MCF 10A (cell line): ENCODE data around the gene CAVIN2. TPM values are rescaled to one million over a fixed set of nuclear protein-coding genes. Genes with fewer than 3 reads are reported as not detected.

Experiments
- BruUV-seq: library from RNA; stranded (reverse); fragments of 400-500 nt; replicated peaks from 2 replicates; lab custom pipeline; 2021; lab: Mats Ljungman, UMichigan
- CTCF ChIA-PET: fragments of 300-600 bp; sonication (Branson Sonifier 250); formaldehyde crosslinking; extraction: SDS; loops from one replicate; lab custom pipeline; 2021; ENCODE audit warnings: antibody characterized with exemption, inconsistent platforms; lab: Yijun Ruan, JAX
- POLR2A ChIA-PET: fragments of 300-600, 350-650 bp; sonication (Branson Sonifier 250); formaldehyde crosslinking; extraction: SDS; loops from one replicate; lab custom pipeline; 2020; ENCODE audit warnings: antibody characterized with exemption, inconsistent platforms; lab: Yijun Ruan, JAX
- DNase-seq: peaks from one replicate; pipeline ENCODE4 v3.0.0-alpha.2; 2018; ENCODE audit not compliant: unreplicated experiment
- H3K27ac Mint-ChIP-seq: one replicate; pipeline ENCODE4 v1.8.0; 2022; ENCODE audit warnings: mild to moderate bottlenecking, low read depth, mixed read lengths; ENCODE audit not compliant: unreplicated experiment
- H3K27me3 Mint-ChIP-seq: one replicate; pipeline ENCODE4 v1.8.0; 2022; ENCODE audit warnings: mixed read lengths; ENCODE audit not compliant: insufficient read depth, unreplicated experiment
- H3K36me3 Mint-ChIP-seq: one replicate; pipeline ENCODE4 v1.8.0; 2022; ENCODE audit warnings: mild to moderate bottlenecking, moderate library complexity, mixed read lengths; ENCODE audit not compliant: insufficient read depth, unreplicated experiment
- H3K4me1 Mint-ChIP-seq: one replicate; pipeline ENCODE4 v1.8.0; 2022; ENCODE audit warnings: mixed read lengths; ENCODE audit not compliant: insufficient read depth, unreplicated experiment
- H3K4me3 Mint-ChIP-seq: one replicate; pipeline ENCODE4 v1.8.0; 2022; ENCODE audit warnings: mild to moderate bottlenecking, moderate library complexity, mixed read lengths; ENCODE audit not compliant: unreplicated experiment
- H3K9me3 Mint-ChIP-seq: one replicate; pipeline ENCODE4 v1.8.0; 2022; ENCODE audit warnings: mixed read lengths; ENCODE audit not compliant: unreplicated experiment
- intact Hi-C: fragments of 100-400 bp; cut with micrococcal nuclease; formaldehyde crosslinking; loops from 2 replicates; pipeline ENCODE4 v1.14.1; 2022
- total RNA-seq: library from RNA; stranded (reverse); gene quantifications from 2 replicates; pipeline ENCODE4 v1.2.3, GENCODE V29; 2022
- TF ChIP-seq, protein P1 (sequence below): fragments of 200-600 bp; IDR thresholded peaks from one replicate; pipeline ENCODE4 v1.8.0; 2022; ENCODE audit warnings: antibody characterized with exemption, mild to moderate bottlenecking; ENCODE audit not compliant: unreplicated experiment

Gene CAVIN2
- total RNA-seq, 1 experiment from 2014 or later = 16.4 TPM

DNA sequence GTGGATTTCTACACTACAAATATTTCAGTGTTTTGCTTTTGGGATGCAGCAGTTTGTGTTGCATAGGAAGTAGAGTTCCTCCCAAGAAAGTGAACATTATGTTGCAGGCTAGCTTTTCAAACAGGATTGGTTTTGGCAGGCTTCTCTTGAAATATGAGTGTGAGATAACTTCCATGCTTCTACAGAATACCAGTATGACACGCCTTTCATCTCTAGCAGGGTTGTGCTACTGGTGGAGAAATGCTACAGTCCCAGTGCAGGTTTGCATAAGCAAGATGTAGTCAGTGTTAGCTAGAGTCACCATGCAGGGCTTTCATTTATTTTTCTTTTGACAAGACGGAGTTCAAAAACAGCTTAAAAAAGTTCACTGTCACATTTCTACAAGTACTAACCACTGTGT is 17.1 kb upstream of the CAVIN2 start:
- ChIA-PET CTCF (interaction anchor here (1.2 to 2.1 kb wide), 3 partner anchors 13 to 298 kb away, joined by 3 to 6 read pairs (median 4); partner anchors contain the start of gene CAVIN2), POLR2A (interaction anchor here (0.7 to 10.7 kb wide), 4 partner anchors 9 to 177 kb away, joined by 3 to 110 read pairs (median 30); partner anchors contain the start of gene CAVIN2)
- peak overlapping the region; percentile 85 for H3K27ac Mint-ChIP-seq
- TF ChIP-seq, protein P1, sequence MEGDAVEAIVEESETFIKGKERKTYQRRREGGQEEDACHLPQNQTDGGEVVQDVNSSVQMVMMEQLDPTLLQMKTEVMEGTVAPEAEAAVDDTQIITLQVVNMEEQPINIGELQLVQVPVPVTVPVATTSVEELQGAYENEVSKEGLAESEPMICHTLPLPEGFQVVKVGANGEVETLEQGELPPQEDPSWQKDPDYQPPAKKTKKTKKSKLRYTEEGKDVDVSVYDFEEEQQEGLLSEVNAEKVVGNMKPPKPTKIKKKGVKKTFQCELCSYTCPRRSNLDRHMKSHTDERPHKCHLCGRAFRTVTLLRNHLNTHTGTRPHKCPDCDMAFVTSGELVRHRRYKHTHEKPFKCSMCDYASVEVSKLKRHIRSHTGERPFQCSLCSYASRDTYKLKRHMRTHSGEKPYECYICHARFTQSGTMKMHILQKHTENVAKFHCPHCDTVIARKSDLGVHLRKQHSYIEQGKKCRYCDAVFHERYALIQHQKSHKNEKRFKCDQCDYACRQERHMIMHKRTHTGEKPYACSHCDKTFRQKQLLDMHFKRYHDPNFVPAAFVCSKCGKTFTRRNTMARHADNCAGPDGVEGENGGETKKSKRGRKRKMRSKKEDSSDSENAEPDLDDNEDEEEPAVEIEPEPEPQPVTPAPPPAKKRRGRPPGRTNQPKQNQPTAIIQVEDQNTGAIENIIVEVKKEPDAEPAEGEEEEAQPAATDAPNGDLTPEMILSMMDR = no peak
- H3K27me3 Mint-ChIP-seq = no peaks in the 10 kb centered on the region
- intact Hi-C loops = no loop called here
- H3K36me3 Mint-ChIP-seq = no peaks in the 10 kb centered on the region
- no peak overlapping the region for H3K4me3 Mint-ChIP-seq
- peaks cover 6% of the 10 kb centered on the region for H3K9me3 Mint-ChIP-seq
- H3K4me1 Mint-ChIP-seq = peaks cover 57% of the 10 kb centered on the region
- DNase-seq = peak; percentile 39
- no TSS peak for BruUV-seq

DNA sequence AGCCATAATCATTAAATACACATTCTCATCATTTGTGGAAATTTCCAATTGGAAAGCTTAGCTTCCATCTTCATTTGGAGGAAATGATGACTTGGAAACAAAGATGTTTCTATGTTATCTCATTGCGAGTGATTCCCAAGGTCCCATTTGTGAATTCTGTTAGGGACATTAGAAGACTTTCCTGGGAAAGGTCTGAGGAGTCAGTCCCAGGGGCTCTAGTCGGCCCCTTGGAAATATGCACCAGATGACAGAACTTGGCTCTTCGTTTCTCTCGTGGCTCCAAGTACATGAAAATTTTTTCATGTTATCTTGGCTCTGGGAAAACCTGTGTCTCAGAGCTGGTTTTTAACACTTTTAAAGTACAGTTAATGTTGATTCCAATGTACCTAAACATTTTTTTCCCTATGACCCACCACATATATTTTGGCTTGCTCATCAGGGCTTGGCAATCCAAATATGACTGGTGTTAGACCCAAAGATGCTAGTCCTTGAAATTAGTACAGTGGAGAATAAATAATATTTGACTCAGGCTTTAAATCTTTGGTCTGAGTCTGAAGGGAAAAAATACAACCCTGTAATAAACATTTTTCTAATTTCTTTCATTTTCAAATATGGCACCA is 15.4 kb upstream of the CAVIN2 start:
- DNase-seq = no peak
- ChIA-PET POLR2A (interaction anchor here (1.1 to 2.8 kb wide), 4 partner anchors 10 to 35 kb away, joined by 3 to 27 read pairs (median 4); partner anchors contain the start of gene CAVIN2), CTCF (interaction anchor here (0.6 to 2.4 kb wide), 4 partner anchors 8 to 309 kb away, joined by 3 to 14 read pairs (median 3); no protein-coding TSS in a partner anchor)
- BruUV-seq = no TSS peak
- Mint-ChIP-seq H3K4me3 (no peak overlapping the region), H3K27me3 (no peaks in the 10 kb centered on the region), H3K36me3 (no peaks in the 10 kb centered on the region), H3K27ac (peak overlapping the region; percentile 67), H3K4me1 (peaks cover 49% of the 10 kb centered on the region), H3K9me3 (peaks cover 6% of the 10 kb centered on the region)
- TF ChIP-seq, protein P1 = no peak
- intact Hi-C loops = no loop called here

DNA sequence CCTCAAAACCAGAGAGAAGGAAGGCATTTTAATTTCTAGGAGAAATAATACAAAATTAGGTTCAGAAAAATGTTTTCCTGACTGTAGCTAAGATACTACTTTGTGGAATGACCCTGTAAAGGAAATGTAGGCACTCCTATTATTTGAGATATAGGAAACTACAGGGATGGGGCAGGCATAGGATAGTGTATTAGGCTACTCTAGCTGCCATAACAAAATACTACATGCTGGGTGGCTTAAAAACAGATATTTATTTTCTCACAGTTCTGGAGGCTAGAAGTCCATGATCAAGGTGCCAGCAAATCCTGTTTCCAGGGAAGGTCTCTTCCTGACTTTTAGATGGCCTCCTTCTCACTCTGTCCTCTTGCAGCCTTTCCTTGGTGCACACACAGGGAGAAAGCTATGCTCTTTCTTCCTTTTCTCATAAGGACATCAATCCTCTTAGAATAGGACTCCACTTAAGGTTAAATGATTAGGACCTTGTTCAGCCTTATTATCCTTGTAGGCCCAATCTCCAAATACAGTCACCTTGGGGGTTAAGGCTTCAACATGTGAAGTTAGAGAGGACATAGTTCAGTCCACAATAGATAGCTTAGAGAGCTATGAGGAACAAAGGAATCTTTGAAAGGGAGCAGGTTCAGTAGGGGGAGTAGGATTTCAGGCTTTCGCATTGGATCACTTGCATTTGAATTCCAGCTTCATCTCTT is 14.0 kb upstream of the CAVIN2 start:
- Mint-ChIP-seq H3K27me3 (no peaks in the 10 kb centered on the region), H3K36me3 (no peaks in the 10 kb centered on the region), H3K27ac (peak overlapping the region; percentile 67), H3K9me3 (peaks cover 6% of the 10 kb centered on the region), H3K4me1 (peaks cover 36% of the 10 kb centered on the region), H3K4me3 (no peak overlapping the region)
- intact Hi-C loops = no loop called here
- ChIA-PET POLR2A (interaction anchor here (1.2 to 2.8 kb wide), 3 partner anchors 8 to 14 kb away, joined by 3 to 27 read pairs (median 5); partner anchors contain the start of gene CAVIN2), CTCF (interaction anchor here (0.7 to 2.4 kb wide), 6 partner anchors 10 to 301 kb away, joined by 3 to 14 read pairs (median 3); no protein-coding TSS in a partner anchor)
- TF ChIP-seq, protein P1 = no peak
- no peak for DNase-seq
- no TSS peak for BruUV-seq

DNA sequence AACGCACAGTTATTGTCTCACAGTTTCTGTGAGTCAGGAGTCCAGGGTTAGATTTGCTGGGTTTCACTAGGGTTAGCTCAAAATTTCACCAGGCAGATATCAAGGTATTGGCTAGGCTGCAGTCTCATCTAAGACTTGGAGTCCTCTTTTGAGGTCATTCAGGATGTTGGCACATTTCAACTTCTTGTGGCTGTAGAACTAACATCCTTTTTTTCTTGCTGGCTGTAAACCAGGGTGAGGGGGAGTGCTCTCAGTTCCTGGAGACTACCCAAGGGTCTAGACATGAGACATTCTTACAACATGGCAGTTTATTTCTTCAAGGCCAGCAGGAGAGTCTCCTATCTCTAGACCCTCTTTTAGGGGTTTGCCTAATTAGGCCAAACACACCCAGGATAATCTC is 12.8 kb upstream of the CAVIN2 start:
- Mint-ChIP-seq H3K4me3 (no peak overlapping the region), H3K36me3 (no peaks in the 10 kb centered on the region), H3K4me1 (peaks cover 33% of the 10 kb centered on the region), H3K27ac (no peak overlapping the region), H3K27me3 (no peaks in the 10 kb centered on the region), H3K9me3 (peaks cover 6% of the 10 kb centered on the region)
- no peak for DNase-seq
- ChIA-PET POLR2A (interaction anchor here (1.6 to 2.7 kb wide), 2 partner anchors 10 to 12 kb away, joined by 5 to 24 read pairs; partner anchors contain the start of gene CAVIN2), CTCF (interaction anchor here (0.6 to 1.2 kb wide), 2 partner anchors 13 to 112 kb away, joined by 3 to 4 read pairs; no protein-coding TSS in a partner anchor)
- TF ChIP-seq, protein P1 = no peak
- no TSS peak for BruUV-seq
- intact Hi-C loops = no loop called here
